GM21447 (cell line): Measurements from ENCODE around the gene EPO.
A peak's percentile ranks its signal among the peaks of the same experiment; 100 is the strongest.

ENCODE experiments used
- ATAC-seq: cut with Tn5 transposase; IDR thresholded peaks from one replicate; pipeline ENCODE4 v1.9.1; 2021; ENCODE audit not compliant: unreplicated experiment

EPO gene

GRCh38 chr7:100720279-100720670, at the start of gene EPO:
EPO (plus strand) TSS chr7:100720468; CDS start chr7:100720981, 513 bp downstream.
- ATAC-seq = no peak

- no peak for ATAC-seq
Observed at GRCh38 chr7:100671353-100672327, 48.6 kb upstream of the EPO start.

- peak; percentile 54 for ATAC-seq
Observed at GRCh38 chr7:100673302-100673941, 46.8 kb upstream of the EPO start, which contains the start of gene GNB2. GNB2 (plus strand) TSS chr7:100673740; CDS start chr7:100676266, 2,526 bp downstream.

- no peak for ATAC-seq
Observed at GRCh38 chr7:100673942-100674410, 46.3 kb upstream of the EPO start.

GRCh38 chr7:100674411-100675104, 45.7 kb upstream of the EPO start:
- ATAC-seq = no peak

GRCh38 chr7:100675105-100675451, 45.2 kb upstream of the EPO start:
- ATAC-seq = no peak

GRCh38 chr7:100675581-100676350, 44.5 kb upstream of the EPO start:
- peak; percentile 33 for ATAC-seq

- no peak for ATAC-seq
Observed at GRCh38 chr7:100676501-100677306, 43.6 kb upstream of the EPO start.

GRCh38 chr7:100677308-100678267, 42.7 kb upstream of the EPO start:
- no peak for ATAC-seq

- ATAC-seq = no peak
Observed at GRCh38 chr7:100678291-100678984, 41.8 kb upstream of the EPO start.

- no peak for ATAC-seq
Observed at GRCh38 chr7:100679129-100679926, 40.9 kb upstream of the EPO start.

GRCh38 chr7:100679927-100680575, 40.2 kb upstream of the EPO start:
- no peak for ATAC-seq

- no peak for ATAC-seq
Observed at GRCh38 chr7:100680576-100681271, 39.5 kb upstream of the EPO start.

GRCh38 chr7:100681491-100682227, 38.6 kb upstream of the EPO start:
- ATAC-seq = no peak

- no peak for ATAC-seq
Observed at GRCh38 chr7:100682228-100682741, 38.0 kb upstream of the EPO start.
